Measurements from ENCODE around the gene NELFA. TPM values are rescaled to one million over a fixed set of nuclear protein-coding genes. Genes with fewer than 3 reads are reported as not detected.

Gene NELFA
- total and polyA plus RNA-seq, 2 of the 13 experiments (the other 11 are each of a cell fraction or from before 2014, with no cell fraction given): 13.3 to 18.5 TPM

- peak; percentile 96 for TF ChIP-seq ZHX2 (IDR thresholded peaks at IDR 0.05; ENCODE audit: low read depth)
- no peak; the same call in 1 of the 2 replicates for TF ChIP-seq ZHX2 (CRISPR knock-in tag; IDR thresholded peaks at IDR 0.05; ENCODE audit: borderline replicate concordance)
- peak; percentile 40; the same call in 1 of the 2 replicates for TF ChIP-seq ETV5 (CRISPR knock-in tag; IDR thresholded peaks at IDR 0.05; ENCODE audit: borderline replicate concordance)
- 0 out of 2 replicates have a peak, but pooled peaks have one; percentile 31 for TF ChIP-seq FOXM1 (CRISPR knock-in tag; IDR thresholded peaks at IDR 0.05)
- 0 out of 2 replicates have a peak, but pooled peaks have one; percentile 77 for TF ChIP-seq HES4 (CRISPR knock-in tag; IDR thresholded peaks at IDR 0.05; ENCODE audit: borderline replicate concordance)
- no peak for TF ChIP-seq CC2D1A (CRISPR knock-in tag; IDR thresholded peaks at IDR 0.05)
- TF ChIP-seq TBX3 (IDR thresholded peaks at IDR 0.05; ENCODE audit: borderline replicate concordance): peak; percentile 75
- no peak for TF ChIP-seq NCOA5 (CRISPR knock-in tag; IDR thresholded peaks at IDR 0.05)
- TF ChIP-seq KDM6A (CRISPR knock-in tag; IDR thresholded peaks at IDR 0.05; ENCODE audit: low read depth): no peak
- peak; percentile 63 for TF ChIP-seq ARNTL (CRISPR knock-in tag; IDR thresholded peaks at IDR 0.05)
- peak in 1 of 2 experiments; percentile 77; a peak in 2 of 4 replicates for TF ChIP-seq POLR2A (IDR thresholded peaks at IDR 0.05; ENCODE audit: insufficient read depth in 1 of 2, low read depth in 2 of 2, low read length in 2 of 2)
- peak; percentile 59 for TF ChIP-seq HNRNPL (IDR thresholded peaks at IDR 0.05; ENCODE audit: low read depth, low read length)
- TF ChIP-seq ZBTB33 (CRISPR knock-in tag; IDR thresholded peaks at IDR 0.05): no peak
- 0 out of 2 replicates have a peak, but pooled peaks have one; percentile 66 for TF ChIP-seq SNAPC5 (CRISPR knock-in tag; IDR thresholded peaks at IDR 0.05; ENCODE audit: borderline replicate concordance)
- no peak for TF ChIP-seq THYN1 (CRISPR knock-in tag; IDR thresholded peaks at IDR 0.05; ENCODE audit: borderline replicate concordance, low read depth)
- no peak for TF ChIP-seq ZNF883 (CRISPR knock-in tag; IDR thresholded peaks at IDR 0.05; ENCODE audit: not compliant biosample characterization)
- peak; percentile 40; the same call in 1 of the 2 replicates for TF ChIP-seq STAT5B (CRISPR knock-in tag; IDR thresholded peaks at IDR 0.05)
- no peak for TF ChIP-seq ARNT (IDR thresholded peaks at IDR 0.05)
- peak; percentile 93 for TF ChIP-seq FOXC1 (CRISPR knock-in tag; IDR thresholded peaks at IDR 0.05; ENCODE audit: borderline replicate concordance)
- TF ChIP-seq ZNF260 (CRISPR knock-in tag; IDR thresholded peaks at IDR 0.05; ENCODE audit: borderline replicate concordance, low read depth): no peak
- 0 out of 2 replicates have a peak, but pooled peaks have one; percentile 22 for TF ChIP-seq MEF2D (CRISPR knock-in tag; IDR thresholded peaks at IDR 0.05)
Measured at GRCh38 chr4:2008921-2009650, at the start of gene NELFA (continued).
